GM23338 (cell line): ENCODE measurements around the gene NTM. TPM values are rescaled to one million over a fixed set of nuclear protein-coding genes. Genes with fewer than 3 reads are reported as not detected.

Experiments
- ATAC-seq: fragments of 200-7000 bp; cut with Tn5 transposase; 3 replicates; pipeline ENCODE4 v1.9.1; 2020
- DNase-seq: peaks from one replicate; pipeline ENCODE4 v3.0.0-alpha.2; 2015; ENCODE audit warnings: low spot score
- H2AFZ ChIP-seq: fragments of 200-600 bp; sonication (generic); 2 replicates; pipeline ENCODE4 v1.8.0; 2016; ENCODE audit warnings: antibody characterized with exemption, mild to moderate bottlenecking, moderate library complexity
- H3F3A ChIP-seq: fragments of 200-600 bp; sonication (generic); replicated peaks from 2 replicates; pipeline ENCODE4 v1.8.0; 2017; ENCODE audit warnings: antibody characterized with exemption, mixed run types, low read depth
- H3K27ac ChIP-seq: fragments of 200-600 bp; sonication (generic); 2 replicates; pipeline ENCODE4 v1.6.1; 2016; ENCODE audit warnings: low read depth
- H3K27me3 ChIP-seq: fragments of 200-600 bp; sonication (generic); 2 replicates; pipeline ENCODE4 v1.8.0; 2016; ENCODE audit warnings: mild to moderate bottlenecking, mixed run types, moderate library complexity; ENCODE audit not compliant: insufficient read depth
- H3K36me3 ChIP-seq: fragments of 200-600 bp; sonication (generic); 2 replicates; pipeline ENCODE4 v1.8.0; 2016; ENCODE audit warnings: mild to moderate bottlenecking; ENCODE audit not compliant: insufficient read depth
- H3K4me1 ChIP-seq: fragments of 200-600 bp; sonication (generic); 2 replicates; pipeline ENCODE4 v1.8.0; 2016; ENCODE audit warnings: mild to moderate bottlenecking, moderate library complexity; ENCODE audit not compliant: insufficient read depth
- H3K4me2 ChIP-seq: fragments of 200-600 bp; sonication (generic); 2 replicates; pipeline ENCODE4 v1.7.1; 2017; ENCODE audit warnings: mixed run types
- H3K4me3 ChIP-seq: fragments of 200-600 bp; sonication (generic); 2 replicates; pipeline ENCODE4 v1.6.1; 2016; ENCODE audit warnings: mixed run types
- H3K79me2 ChIP-seq: fragments of 200-600 bp; sonication (generic); replicated peaks from 2 replicates; pipeline ENCODE4 v1.8.0; 2017; ENCODE audit warnings: mild to moderate bottlenecking; ENCODE audit not compliant: insufficient read depth
- H3K9me2 ChIP-seq: fragments of 200-600 bp; sonication (generic); 2 replicates; pipeline ENCODE4 v1.8.0; 2017; ENCODE audit not compliant: insufficient read depth
- H4K20me1 ChIP-seq: fragments of 200-600 bp; sonication (generic); replicated peaks from 2 replicates; pipeline ENCODE4 v1.8.0; 2017; ENCODE audit warnings: mild to moderate bottlenecking; ENCODE audit not compliant: insufficient read depth
- H3K27ac Mint-ChIP-seq: 2 replicates; pipeline ENCODE4 v1.8.0; 2020; ENCODE audit warnings: inconsistent platforms, mild to moderate bottlenecking, moderate library complexity, mixed read lengths
- H3K27me3 Mint-ChIP-seq: 3 replicates; pipeline ENCODE4 v1.8.0; 2022; ENCODE audit warnings: low read depth, mild to moderate bottlenecking, moderate library complexity, mixed read lengths, inconsistent platforms; ENCODE audit not compliant: insufficient read depth, poor library complexity
- H3K36me3 Mint-ChIP-seq: 3 replicates; pipeline ENCODE4 v1.8.0; 2021; ENCODE audit warnings: low read depth, mild to moderate bottlenecking, inconsistent platforms, moderate library complexity, mixed read lengths
- H3K4me1 Mint-ChIP-seq: 3 replicates; pipeline ENCODE4 v1.8.0; 2020; ENCODE audit warnings: mild to moderate bottlenecking, inconsistent platforms, mixed read lengths
- H3K4me3 Mint-ChIP-seq: 3 replicates; pipeline ENCODE4 v1.8.0; 2021; ENCODE audit warnings: moderate library complexity, mild to moderate bottlenecking, inconsistent platforms, mixed read lengths
- H3K9me3 Mint-ChIP-seq: 3 replicates; pipeline ENCODE4 v1.8.0; 2020; ENCODE audit warnings: moderate library complexity, mild to moderate bottlenecking, inconsistent platforms, mixed read lengths
- CREB1 ChIP-seq: fragments of 250-450 bp; sonication (Bioruptor Pico); IDR thresholded peaks from 2 replicates; pipeline ENCODE4 v1.5.0; 2020; ENCODE audit warnings: low read depth, mild to moderate bottlenecking, moderate library complexity
- CTCF ChIP-seq, 2 experiments: fragments of 200-600 bp in 1 of 2; sonication (generic) in 1 of 2; conservative IDR thresholded peaks; 2 replicates each; pipeline versions ENCODE4 v1.5.1 to v1.6.1; 2016 to 2017; ENCODE audit warnings: antibody characterized with exemption in 2 of 2, low read depth in 2 of 2, mild to moderate bottlenecking in 2 of 2, moderate library complexity in 1 of 2
- ETS1 ChIP-seq: IDR thresholded peaks from 2 replicates; pipeline ENCODE4 v1.6.1; 2016; ENCODE audit warnings: antibody characterized with exemption
- EZH2 ChIP-seq: fragments of 200-600 bp; sonication (generic); IDR thresholded peaks from one replicate; pipeline ENCODE4 v1.8.0; 2017; ENCODE audit warnings: antibody characterized with exemption, mild to moderate bottlenecking, low read depth; ENCODE audit not compliant: unreplicated experiment
- EZH2phosphoT487 ChIP-seq: fragments of 200-600 bp; sonication (generic); IDR thresholded peaks from one replicate; pipeline ENCODE4 v1.8.1; 2018; ENCODE audit warnings: antibody characterized with exemption; ENCODE audit not compliant: unreplicated experiment
- JUNB ChIP-seq: IDR thresholded peaks from one replicate; pipeline ENCODE4 v1.6.1; 2016; ENCODE audit warnings: antibody characterized with exemption; ENCODE audit not compliant: unreplicated experiment
- NANOG ChIP-seq: IDR thresholded peaks from 2 replicates; pipeline ENCODE4 v1.6.1; 2016; ENCODE audit warnings: antibody characterized with exemption, borderline replicate concordance
- POLR2AphosphoS5 ChIP-seq: IDR thresholded peaks from 2 replicates; pipeline ENCODE4 v1.6.1; 2016; ENCODE audit warnings: antibody characterized with exemption, low read depth
- ZNF331 ChIP-seq: fragments of 250-450 bp; sonication (Bioruptor Pico); IDR thresholded peaks from 2 replicates; pipeline ENCODE4 v1.5.0; 2020; ENCODE audit warnings: low read depth, mild to moderate bottlenecking, moderate library complexity
- polyA plus RNA-seq: library from polyadenylated mRNA; unstranded; fragments of >200 nt; fragmentation: Nextera tagmentation; extraction: Ambion mirVana; gene quantifications from 2 replicates; pipeline ENCODE4 v1.2.1, GENCODE V29; 2016
- total RNA-seq: library from RNA; depleted of rRNA; stranded (reverse); fragments of >200 nt; shearing (Covaris generic); gene quantifications from 2 replicates; pipeline ENCODE4 v1.2.3, GENCODE V29; 2014

Gene NTM
- total and polyA plus RNA-seq, 2 experiments from 2014 or later: 10.6 to 14.6 TPM

GRCh38 chr11:131615611-131616010 is 245.2 kb downstream of the NTM start:
- H3K4me3 Mint-ChIP-seq: no peak overlapping the region

GRCh38 chr11:131616481-131617140 is 246.2 kb downstream of the NTM start:
- DNase-seq: no peak
- H3K4me2 ChIP-seq: no peak overlapping the region

More at GRCh38 chr11:131615611-131616010, 245.2 kb downstream of the NTM start:
- no peaks in the 10 kb centered on the region for H3K36me3 ChIP-seq
- Mint-ChIP-seq H3K9me3 (no peaks in the 10 kb centered on the region), H3K4me1 (peaks cover 26% of the 10 kb centered on the region), H3K36me3 (no peaks in the 10 kb centered on the region), H3K27me3 (peaks cover 8% of the 10 kb centered on the region), H3K27ac (no peak overlapping the region)
- H3K4me3 ChIP-seq: no peak overlapping the region
- no peaks in the 10 kb centered on the region for H3K4me1 ChIP-seq
- TF ChIP-seq POLR2AphosphoS5: no peak
- no peak overlapping the region for H3K27ac ChIP-seq
- H3F3A ChIP-seq: no peaks in the 10 kb centered on the region
- no peak overlapping the region for H2AFZ ChIP-seq
- no peaks in the 10 kb centered on the region for H3K27me3 ChIP-seq
- no peaks in the 10 kb centered on the region for H4K20me1 ChIP-seq
- DNase-seq (no peak), ATAC-seq (no peak)
- no peaks in the 10 kb centered on the region for H3K79me2 ChIP-seq
- no peaks in the 10 kb centered on the region for H3K9me2 ChIP-seq
- no peak overlapping the region for H3K4me2 ChIP-seq

GRCh38 chr11:131618201-131618600 is 247.8 kb downstream of the NTM start:
- Histone ChIP-seq H2AFZ (no peak overlapping the region), H3K79me2 (no peaks in the 10 kb centered on the region), H3K4me1 (no peaks in the 10 kb centered on the region), H3K4me2 (no peak overlapping the region), H3K36me3 (no peaks in the 10 kb centered on the region), H3K27me3 (no peaks in the 10 kb centered on the region), H4K20me1 (no peaks in the 10 kb centered on the region), H3K4me3 (no peak overlapping the region), H3K27ac (no peak overlapping the region), H3F3A (no peaks in the 10 kb centered on the region), H3K9me2 (no peaks in the 10 kb centered on the region)
- H3K27ac Mint-ChIP-seq: no peak overlapping the region
- peaks cover 14% of the 10 kb centered on the region for H3K4me1 Mint-ChIP-seq
- no peaks in the 10 kb centered on the region for H3K36me3 Mint-ChIP-seq
- peaks cover 7% of the 10 kb centered on the region for H3K27me3 Mint-ChIP-seq
- H3K9me3 Mint-ChIP-seq: no peaks in the 10 kb centered on the region
- H3K4me3 Mint-ChIP-seq: no peak overlapping the region
- TF ChIP-seq CTCF (conservative IDR thresholded peaks at IDR 0.05; ENCODE audit: low read depth in 2 of 2): no peak
- no peak for TF ChIP-seq EZH2
- no peak for TF ChIP-seq CREB1 (CRISPR knock-in tag)
- no peak for TF ChIP-seq POLR2AphosphoS5
- no peak for TF ChIP-seq ZNF331 (CRISPR knock-in tag)
- TF ChIP-seq JUNB: no peak
- no peak for TF ChIP-seq NANOG
- DNase-seq (no peak), ATAC-seq (no peak)

More at GRCh38 chr11:131616481-131617140, 246.2 kb downstream of the NTM start:
- H3K4me3 ChIP-seq: no peak overlapping the region
- H3K4me1 Mint-ChIP-seq: peaks cover 16% of the 10 kb centered on the region
- no peaks in the 10 kb centered on the region for H3K9me3 Mint-ChIP-seq
- H3K4me1 ChIP-seq: no peaks in the 10 kb centered on the region
- ATAC-seq: peak; percentile 25; the same call in 2 of the 3 replicates
- H3K9me2 ChIP-seq: no peaks in the 10 kb centered on the region
- H3K27me3 Mint-ChIP-seq: peaks cover 7% of the 10 kb centered on the region
- no peak overlapping the region for H2AFZ ChIP-seq
- H3F3A ChIP-seq: no peaks in the 10 kb centered on the region
- no peaks in the 10 kb centered on the region for H3K27me3 ChIP-seq
- no peak overlapping the region; the same call in 1 of the 2 replicates for H3K27ac Mint-ChIP-seq
- no peaks in the 10 kb centered on the region for H4K20me1 ChIP-seq
- H3K4me3 Mint-ChIP-seq: no peak overlapping the region
- H3K36me3 Mint-ChIP-seq: no peaks in the 10 kb centered on the region
- TF ChIP-seq POLR2AphosphoS5 (no peak), NANOG (no peak), CREB1 (CRISPR knock-in tag) (no peak), ETS1 (no peak), EZH2phosphoT487 (no peak), JUNB (no peak), ZNF331 (CRISPR knock-in tag) (no peak)
- H3K27ac ChIP-seq: no peak overlapping the region
- H3K79me2 ChIP-seq: no peaks in the 10 kb centered on the region
- no peaks in the 10 kb centered on the region for H3K36me3 ChIP-seq
